Small intestine (tissue), 16 donors: ENCODE results near the gene AURKA. TPM values are rescaled to one million over a fixed set of nuclear protein-coding genes. Genes with fewer than 3 reads are reported as not detected.
A peak's percentile ranks its signal among the peaks of the same experiment; 100 is the strongest.

ENCODE experiments used
- DNase-seq, 2 donors: peaks; one replicate each; pipeline versions ENCODE4 v3.0.0 to v3.0.0-alpha.2; 2013
- FAIRE-seq: peaks from 2 replicates; lab custom pipeline; 2012; peaks lifted over from hg19 to GRCh38; lab: Jason Lieb, UNC
- H3K27ac ChIP-seq, 3 donors: one replicate each; pipeline ENCODE4 v1.5.1; 2013; ENCODE audit warnings: low read length in 2 of 3, mild to moderate bottlenecking in 2 of 3, control low read depth in 1 of 3, inconsistent platforms in 1 of 3, low read depth in 1 of 3, moderate library complexity in 1 of 3
- H3K27me3 ChIP-seq, 3 donors: one replicate each; pipeline ENCODE4 v1.6.1; 2013; ENCODE audit warnings: low read length in 3 of 3, inconsistent platforms in 1 of 3; ENCODE audit not compliant: control insufficient read depth in 3 of 3, insufficient read depth in 3 of 3
- H3K36me3 ChIP-seq, 3 donors: one replicate each; pipeline ENCODE4 v1.6.1; 2013; ENCODE audit warnings: low read length in 3 of 3, inconsistent platforms in 1 of 3, low read depth in 1 of 3, mild to moderate bottlenecking in 1 of 3, moderate library complexity in 1 of 3; ENCODE audit not compliant: control insufficient read depth in 3 of 3, insufficient read depth in 2 of 3
- H3K4me1 ChIP-seq, 3 donors: one replicate each; pipeline ENCODE4 v1.6.1; 2013; ENCODE audit warnings: low read length in 2 of 3, inconsistent platforms in 1 of 3, low read depth in 1 of 3, mild to moderate bottlenecking in 1 of 3, moderate library complexity in 1 of 3; ENCODE audit not compliant: control insufficient read depth in 3 of 3, insufficient read depth in 2 of 3
- H3K4me3 ChIP-seq, 3 donors: one replicate each; pipeline ENCODE4 v1.5.1; 2013; ENCODE audit warnings: low read length in 3 of 3, control low read depth in 1 of 3, inconsistent platforms in 1 of 3, low read depth in 1 of 3, mild to moderate bottlenecking in 1 of 3, moderate library complexity in 1 of 3
- H3K9me3 ChIP-seq, 2 donors: one replicate each; pipeline ENCODE4 v1.6.1; 2013; ENCODE audit warnings: low read depth in 1 of 2, low read length in 1 of 2; ENCODE audit not compliant: control insufficient read depth in 2 of 2, insufficient read depth in 1 of 2
- WGBS, 3 donors: extraction: QIAGEN DNeasy Blood & Tissue Kit; methylation state at CpG; one replicate each; pipeline ENCODE4 v1.1.7; 2013; 5-methylcytosine and 5-hydroxymethylcytosine counted together
- long read RNA-seq, 10 donors: transcript quantifications; one replicate each; lab custom pipeline, GENCODE V29; 2026
- polyA plus RNA-seq, 4 donors: library from polyadenylated mRNA; stranded (reverse) in 3 of 4; unstranded in 1 of 4; fragments of 200-250 nt in 3 of 4; fragments of 120-200 nt in 1 of 4; gene quantifications; one replicate each; pipeline versions ENCODE4 v1.2.1 to v1.2.3, GENCODE V29; 2013
- donor health status: healthy with polysubstance abuse.
- donor health status: control.
- donor health status: control.
- donor health status: Bipolar disorder and iron deficiency.
- donor health status: healthy.

Gene AURKA
- 10 to 100 TPM in 3 of 4 donors, 1 to 10 TPM in 1; 4.3 to 26.6 (median 13.6) TPM for polyA plus RNA-seq
- long read RNA-seq, donor 1, partial matches to known transcripts, result 0 of 2 reads
- long read RNA-seq, donor 1, other reads (novel, unspliced or antisense), result 0 of 2 reads
- long read RNA-seq, donor 2, partial matches to known transcripts, result 0 of 1 reads
- long read RNA-seq, donor 2, other reads (novel, unspliced or antisense), result 0 of 1 reads
- long read RNA-seq, donor 3, partial matches to known transcripts, result 8 of 9 reads
- long read RNA-seq, donor 3, other reads (novel, unspliced or antisense), result 0 of 9 reads
- long read RNA-seq, donor 4, result 0 reads
- long read RNA-seq, donor 5, partial matches to known transcripts, result 0 of 1 reads
- long read RNA-seq, donor 5, other reads (novel, unspliced or antisense), result 0 of 1 reads
- long read RNA-seq, donor 6, partial matches to known transcripts, result 0 of 2 reads
- long read RNA-seq, donor 6, other reads (novel, unspliced or antisense), result 0 of 2 reads
- long read RNA-seq, donor 7, partial matches to known transcripts, result 0 of 8 reads
- long read RNA-seq, donor 7, other reads (novel, unspliced or antisense), result 0 of 8 reads
- long read RNA-seq, donor 8, result 0 reads
- long read RNA-seq, donor 9, partial matches to known transcripts, result 0 of 2 reads
- long read RNA-seq, donor 9, other reads (novel, unspliced or antisense), result 0 of 2 reads
- long read RNA-seq, donor 10, partial matches to known transcripts, result 0 of 1 reads
- long read RNA-seq, donor 10, other reads (novel, unspliced or antisense), result 0 of 1 reads

GRCh38 chr20:56392132-56392880, at the start of gene AURKA, which contains the start of gene CSTF1:
Gene AURKA, minus strand, starts transcription at chr20:56392215. Its CDS starts 4,018 bp downstream, at chr20:56388197.
Gene CSTF1, plus strand, starts transcription at chr20:56392645. Its CDS starts 2,908 bp downstream, at chr20:56395553.
- peak within 1 kb of the TSS; percentile 86 to 94 (median 89) for H3K27ac ChIP-seq
- H3K4me3 ChIP-seq, result peak within 1 kb of the TSS; percentile 76 to 93 (median 85)
- peaks cover 2 to 11% (median 10%) of the 10 kb centered on the region in 3 donors for H3K36me3 ChIP-seq
- H3K4me1 ChIP-seq, result peaks cover 0 to 4% (median 0%) of the 10 kb centered on the region in 3 donors
- no peaks in the 10 kb centered on the region for H3K9me3 ChIP-seq
- no peaks in the 10 kb centered on the region for H3K27me3 ChIP-seq
- WGBS, 3 donors, result 0% methylated on average over 53 of the region's 53 CpGs
- DNase-seq (peak; percentile 100), FAIRE-seq (no peak)

- no peaks in the 10 kb centered on the region for H3K36me3 ChIP-seq
- H3K27ac ChIP-seq, result peak overlapping the region in 1 of 3 donors; percentile 14
- H3K27me3 ChIP-seq, result no peaks in the 10 kb centered on the region
- peaks cover 0 to 6% (median 0%) of the 10 kb centered on the region in 3 donors for H3K4me1 ChIP-seq
- no peaks in the 10 kb centered on the region for H3K9me3 ChIP-seq
- FAIRE-seq, result no peak
- peak in 1 of 2 donors; percentile 21 for DNase-seq
- no peak overlapping the region for H3K4me3 ChIP-seq
- 58 to 79% (median 63%) methylated on average over 4 of the region's 4 CpGs for WGBS, 3 donors
Observed at GRCh38 chr20:56440346-56441007, 48.5 kb upstream of the AURKA start.

- WGBS, 3 donors, result 48 to 65% (median 51%) methylated on average over 5 of the region's 5 CpGs
- peak overlapping the region in 2 of 3 donors; percentile 14 to 38 for H3K27ac ChIP-seq
- H3K36me3 ChIP-seq, result no peaks in the 10 kb centered on the region
- no peaks in the 10 kb centered on the region for H3K9me3 ChIP-seq
- H3K27me3 ChIP-seq, result no peaks in the 10 kb centered on the region
- H3K4me1 ChIP-seq, result peaks cover 0 to 6% (median 0%) of the 10 kb centered on the region in 3 donors
- no peak for FAIRE-seq
- H3K4me3 ChIP-seq, result no peak overlapping the region
- DNase-seq, result no peak
Observed at GRCh38 chr20:56439771-56440291, 47.8 kb upstream of the AURKA start.

GRCh38 chr20:56438284-56438683, 46.3 kb upstream of the AURKA start:
- DNase-seq, result no peak
- no peaks in the 10 kb centered on the region for H3K9me3 ChIP-seq
- FAIRE-seq, result no peak
- peaks cover 0 to 6% (median 5%) of the 10 kb centered on the region in 3 donors for H3K4me1 ChIP-seq
- H3K36me3 ChIP-seq, result no peaks in the 10 kb centered on the region
- H3K27me3 ChIP-seq, result no peaks in the 10 kb centered on the region
- H3K4me3 ChIP-seq, result no peak overlapping the region
- 83 to 93% (median 92%) methylated on average over 4 of the region's 4 CpGs for WGBS, 3 donors
- no peak overlapping the region for H3K27ac ChIP-seq

GRCh38 chr20:56437196-56437960, 45.4 kb upstream of the AURKA start:
- Histone ChIP-seq H3K4me3 (no peak overlapping the region), H3K4me1 (peaks cover 0 to 6% (median 5%) of the 10 kb centered on the region in 3 donors), H3K27me3 (no peaks in the 10 kb centered on the region), H3K9me3 (no peaks in the 10 kb centered on the region), H3K27ac (no peak overlapping the region), H3K36me3 (no peaks in the 10 kb centered on the region)
- DNase-seq, result no peak
- WGBS, 3 donors, result 85 to 88% (median 87%) methylated on average over 20 of the region's 20 CpGs
- no peak for FAIRE-seq

- no peaks in the 10 kb centered on the region for H3K27me3 ChIP-seq
- FAIRE-seq, result no peak
- H3K9me3 ChIP-seq, result no peaks in the 10 kb centered on the region
- 48 to 61% (median 54%) methylated on average over 6 of the region's 6 CpGs for WGBS, 3 donors
- no peak overlapping the region for H3K4me3 ChIP-seq
- no peak for DNase-seq
- H3K27ac ChIP-seq, result no peak overlapping the region
- no peaks in the 10 kb centered on the region for H3K36me3 ChIP-seq
- H3K4me1 ChIP-seq, result peaks cover 0 to 5% (median 0%) of the 10 kb centered on the region in 3 donors
Observed at GRCh38 chr20:56433880-56434255, 41.9 kb upstream of the AURKA start.

- 47 to 75% (median 58%) methylated on average over 3 of the region's 3 CpGs for WGBS, 3 donors
- Histone ChIP-seq H3K27ac (no peak overlapping the region), H3K27me3 (no peaks in the 10 kb centered on the region), H3K4me3 (no peak overlapping the region), H3K36me3 (no peaks in the 10 kb centered on the region), H3K4me1 (peaks cover 0 to 5% (median 0%) of the 10 kb centered on the region in 3 donors), H3K9me3 (no peaks in the 10 kb centered on the region)
- FAIRE-seq (no peak), DNase-seq (no peak)
Observed at GRCh38 chr20:56433221-56433879, 41.3 kb upstream of the AURKA start.
